HepG2 (cell line): Measurements from ENCODE around the gene MFN2. TPM values are rescaled to one million over a fixed set of nuclear protein-coding genes. Genes with fewer than 3 reads are reported as not detected.

Source experiments
- CC2D1A ChIP-seq: sonication (generic); formaldehyde crosslinking; IDR thresholded peaks from 2 replicates; pipeline ENCODE4 v1.8.1; 2023; ENCODE audit warnings: mild to moderate bottlenecking, missing genetic modification reagents
- CERS6 ChIP-seq: sonication (generic); formaldehyde crosslinking; IDR thresholded peaks from 2 replicates; pipeline ENCODE4 v1.5.0; 2020; ENCODE audit warnings: missing genetic modification reagents
- CREBL2 ChIP-seq: sonication (generic); formaldehyde crosslinking; IDR thresholded peaks from 2 replicates; pipeline ENCODE4 v1.8.1; 2023; ENCODE audit warnings: missing genetic modification reagents, mild to moderate bottlenecking, borderline replicate concordance
- IKZF4 ChIP-seq: sonication (generic); formaldehyde crosslinking; IDR thresholded peaks from 2 replicates; pipeline ENCODE4 v1.5.1; 2020; ENCODE audit warnings: borderline replicate concordance, mild to moderate bottlenecking, low read depth, missing genetic modification reagents; ENCODE audit errors: not compliant biosample characterization
- MAZ ChIP-seq, 2 experiments: sonication (generic) in 1 of 2; formaldehyde crosslinking in 1 of 2; IDR thresholded peaks; 2 replicates each; pipeline versions ENCODE4 v1.5.0 to v1.6.1; 2012 to 2020; ENCODE audit warnings: low read depth in 2 of 2, mild to moderate bottlenecking in 2 of 2, borderline replicate concordance in 1 of 2, improper control_type of control experiment in 1 of 2, low read length in 1 of 2, missing genetic modification reagents in 1 of 2, moderate library complexity in 1 of 2
- RFXAP ChIP-seq: sonication (generic); formaldehyde crosslinking; IDR thresholded peaks from 2 replicates; pipeline ENCODE4 v1.4.0; 2020; ENCODE audit warnings: missing genetic modification reagents, borderline replicate concordance
- SP2 ChIP-seq: sonication (generic); formaldehyde crosslinking; IDR thresholded peaks from 2 replicates; pipeline ENCODE4 v1.5.1; 2020; ENCODE audit warnings: mild to moderate bottlenecking, missing genetic modification reagents
- STAG1 ChIP-seq: sonication (generic); formaldehyde crosslinking; IDR thresholded peaks from 2 replicates; pipeline ENCODE4 v1.4.0; 2020; ENCODE audit warnings: missing genetic modification reagents
- TGIF2 ChIP-seq: IDR thresholded peaks from 2 replicates; pipeline ENCODE4 v1.6.1; 2016; ENCODE audit warnings: control low read depth, missing compliant biosample characterization
- ZMYM2 ChIP-seq: sonication (generic); formaldehyde crosslinking; IDR thresholded peaks from 2 replicates; pipeline ENCODE4 v1.8.0; 2022; ENCODE audit warnings: mild to moderate bottlenecking, missing genetic modification reagents
- ZNF142 ChIP-seq: sonication (generic); formaldehyde crosslinking; IDR thresholded peaks from 2 replicates; pipeline ENCODE4 v1.4.0; 2020; ENCODE audit warnings: missing genetic modification reagents
- ZNF329 ChIP-seq: sonication (generic); formaldehyde crosslinking; IDR thresholded peaks from 2 replicates; pipeline ENCODE4 v1.9.0; 2021; ENCODE audit warnings: low read depth, mild to moderate bottlenecking, missing genetic modification reagents
- ZNF432 ChIP-seq: sonication (generic); formaldehyde crosslinking; IDR thresholded peaks from 2 replicates; pipeline ENCODE4 v1.5.0; 2020; ENCODE audit warnings: missing genetic modification reagents, mild to moderate bottlenecking, borderline replicate concordance
- ZNF441 ChIP-seq: sonication (generic); formaldehyde crosslinking; IDR thresholded peaks from 2 replicates; pipeline ENCODE4 v1.7.0; 2021; ENCODE audit warnings: missing genetic modification reagents, borderline replicate concordance
- ZNF776 ChIP-seq: sonication (generic); formaldehyde crosslinking; IDR thresholded peaks from 2 replicates; pipeline ENCODE4 v1.4.0; 2020; ENCODE audit warnings: mild to moderate bottlenecking, missing genetic modification reagents
- polyA plus RNA-seq, 8 experiments: library from polyadenylated mRNA; depleted of rRNA in 3 of 8; stranded (reverse) in 7 of 8; unstranded in 1 of 8; fragments of >200 nt; fragmentation: Illumina TruSeq in 4 of 8; extraction: Trizol in 4 of 8; gene quantifications; 2 replicates each; pipeline versions ENCODE4 v1.2.1 to v1.2.3, GENCODE V29; 2011 to 2016; ENCODE audit warnings: low read depth in 4 of 8, missing spikeins in 1 of 8, mixed read lengths in 1 of 8; ENCODE audit not compliant: insufficient read depth in 1 of 8
- total RNA-seq, 5 experiments: library from RNA; depleted of rRNA; stranded (reverse); fragments of >200 nt; fragmentation: Illumina TruSeq; extraction: Trizol; gene quantifications; 2 replicates each; pipeline ENCODE4 v1.2.3, GENCODE V29; 2016; ENCODE audit warnings: low read depth in 1 of 5
- TF ChIP-seq, protein P1 (sequence below): sonication (generic); formaldehyde crosslinking; IDR thresholded peaks from 2 replicates; pipeline ENCODE4 v1.4.0; 2020; ENCODE audit warnings: missing genetic modification reagents, borderline replicate concordance
- TF ChIP-seq, protein P2 (sequence below): sonication (generic); formaldehyde crosslinking; IDR thresholded peaks from 2 replicates; pipeline ENCODE4 v1.4.0; 2020; ENCODE audit warnings: low read depth, mild to moderate bottlenecking, missing genetic modification reagents

MFN2 gene
- total and polyA plus RNA-seq, 2 of the 13 experiments (the other 11 are each of a cell fraction or from before 2014, with no cell fraction given): 38.7 to 60.9 TPM

GRCh38 chr1:11934302-11935056 lies 45.8 kb upstream of the MFN2 start, which contains the start of gene PLOD1 (continued):
- TF ChIP-seq TGIF2 (CRISPR knock-in tag): peak; percentile 46; the same call in 1 of the 2 replicates
- TF ChIP-seq ZNF432 (CRISPR knock-in tag): no peak
- no peak for TF ChIP-seq ZMYM2
- TF ChIP-seq ZNF329: no peak; the same call in 1 of the 2 replicates
- no peak for TF ChIP-seq ZNF142 (CRISPR knock-in tag)
- peak; percentile 10; the same call in 1 of the 2 replicates for TF ChIP-seq STAG1 (CRISPR knock-in tag)
- TF ChIP-seq ZNF776 (CRISPR knock-in tag): peak; percentile 80
- peak; percentile 78; the same call in 1 of the 2 replicates for TF ChIP-seq ZNF441
- no peak for TF ChIP-seq CERS6 (CRISPR knock-in tag)
- TF ChIP-seq, protein P1, sequence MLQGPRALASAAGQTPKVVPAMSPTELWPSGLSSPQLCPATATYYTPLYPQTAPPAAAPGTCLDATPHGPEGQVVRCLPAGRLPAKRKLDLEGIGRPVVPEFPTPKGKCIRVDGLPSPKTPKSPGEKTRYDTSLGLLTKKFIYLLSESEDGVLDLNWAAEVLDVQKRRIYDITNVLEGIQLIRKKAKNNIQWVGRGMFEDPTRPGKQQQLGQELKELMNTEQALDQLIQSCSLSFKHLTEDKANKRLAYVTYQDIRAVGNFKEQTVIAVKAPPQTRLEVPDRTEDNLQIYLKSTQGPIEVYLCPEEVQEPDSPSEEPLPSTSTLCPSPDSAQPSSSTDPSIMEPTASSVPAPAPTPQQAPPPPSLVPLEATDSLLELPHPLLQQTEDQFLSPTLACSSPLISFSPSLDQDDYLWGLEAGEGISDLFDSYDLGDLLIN (CRISPR knock-in tag): peak; percentile 86; the same call in 1 of the 2 replicates
- TF ChIP-seq RFXAP (CRISPR knock-in tag): no peak
- TF ChIP-seq CC2D1A: no peak
- TF ChIP-seq IKZF4 (CRISPR knock-in tag): peak; percentile 60
- peak; percentile 61 for TF ChIP-seq SP2 (CRISPR knock-in tag)
- TF ChIP-seq MAZ (IDR thresholded peaks at IDR 0.05; ENCODE audit: borderline replicate concordance, low read depth, low read length): 0 out of 2 replicates have a peak, but pooled peaks have one; percentile 16
- peak; percentile 65; the same call in 1 of the 2 replicates for TF ChIP-seq MAZ (CRISPR knock-in tag; IDR thresholded peaks at IDR 0.05; ENCODE audit: low read depth)
- TF ChIP-seq CREBL2 (CRISPR knock-in tag): peak; percentile 67; the same call in 1 of the 2 replicates
- TF ChIP-seq, protein P2, sequence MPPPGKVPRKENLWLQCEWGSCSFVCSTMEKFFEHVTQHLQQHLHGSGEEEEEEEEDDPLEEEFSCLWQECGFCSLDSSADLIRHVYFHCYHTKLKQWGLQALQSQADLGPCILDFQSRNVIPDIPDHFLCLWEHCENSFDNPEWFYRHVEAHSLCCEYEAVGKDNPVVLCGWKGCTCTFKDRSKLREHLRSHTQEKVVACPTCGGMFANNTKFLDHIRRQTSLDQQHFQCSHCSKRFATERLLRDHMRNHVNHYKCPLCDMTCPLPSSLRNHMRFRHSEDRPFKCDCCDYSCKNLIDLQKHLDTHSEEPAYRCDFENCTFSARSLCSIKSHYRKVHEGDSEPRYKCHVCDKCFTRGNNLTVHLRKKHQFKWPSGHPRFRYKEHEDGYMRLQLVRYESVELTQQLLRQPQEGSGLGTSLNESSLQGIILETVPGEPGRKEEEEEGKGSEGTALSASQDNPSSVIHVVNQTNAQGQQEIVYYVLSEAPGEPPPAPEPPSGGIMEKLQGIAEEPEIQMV (CRISPR knock-in tag): no peak
